WTC11 (cell line): ENCODE data around the gene FFAR3.

Experiments used
- ATF1 ChIP-seq: sonication (generic); formaldehyde crosslinking; IDR thresholded peaks from 2 replicates; pipeline ENCODE4 v1.8.1; 2023; ENCODE audit warnings: mild to moderate bottlenecking, moderate library complexity, missing genetic modification reagents
- ATF2 ChIP-seq: sonication (generic); formaldehyde crosslinking; IDR thresholded peaks from 2 replicates; pipeline ENCODE4 v1.8.1; 2022; ENCODE audit warnings: low read depth, missing genetic modification reagents, borderline replicate concordance
- CREB1 ChIP-seq: sonication (generic); formaldehyde crosslinking; IDR thresholded peaks from 2 replicates; pipeline ENCODE4 v1.8.0; 2023; ENCODE audit warnings: mild to moderate bottlenecking, missing genetic modification reagents
- FOXP1 ChIP-seq: sonication (generic); formaldehyde crosslinking; IDR thresholded peaks from 2 replicates; pipeline ENCODE4 v1.8.0; 2022; ENCODE audit warnings: missing genetic modification reagents, mild to moderate bottlenecking, moderate library complexity, borderline replicate concordance
- GABPB1 ChIP-seq: sonication (generic); formaldehyde crosslinking; IDR thresholded peaks from 2 replicates; pipeline ENCODE4 v1.8.1; 2023; ENCODE audit warnings: mild to moderate bottlenecking, missing genetic modification reagents
- NFYB ChIP-seq: sonication (generic); formaldehyde crosslinking; conservative IDR thresholded peaks from 2 replicates; pipeline ENCODE4 v1.8.0; 2022; ENCODE audit warnings: low read depth, missing genetic modification reagents
- TEAD4 ChIP-seq: sonication (generic); formaldehyde crosslinking; IDR thresholded peaks from 2 replicates; pipeline ENCODE4 v1.8.0; 2022; ENCODE audit warnings: mild to moderate bottlenecking, missing genetic modification reagents
- ZNF121 ChIP-seq: sonication (generic); formaldehyde crosslinking; IDR thresholded peaks from 2 replicates; pipeline ENCODE4 v1.8.0; 2023; ENCODE audit warnings: missing genetic modification reagents
- TF ChIP-seq, protein P1 (sequence below): fragments of 200-600 bp; IDR thresholded peaks from 2 replicates; pipeline ENCODE4 v1.8.0; 2022; ENCODE audit warnings: antibody characterized with exemption
- TF ChIP-seq, protein P2 (sequence below): sonication (generic); formaldehyde crosslinking; IDR thresholded peaks from 2 replicates; pipeline ENCODE4 v1.8.0; 2022; ENCODE audit warnings: missing genetic modification reagents

DNA sequence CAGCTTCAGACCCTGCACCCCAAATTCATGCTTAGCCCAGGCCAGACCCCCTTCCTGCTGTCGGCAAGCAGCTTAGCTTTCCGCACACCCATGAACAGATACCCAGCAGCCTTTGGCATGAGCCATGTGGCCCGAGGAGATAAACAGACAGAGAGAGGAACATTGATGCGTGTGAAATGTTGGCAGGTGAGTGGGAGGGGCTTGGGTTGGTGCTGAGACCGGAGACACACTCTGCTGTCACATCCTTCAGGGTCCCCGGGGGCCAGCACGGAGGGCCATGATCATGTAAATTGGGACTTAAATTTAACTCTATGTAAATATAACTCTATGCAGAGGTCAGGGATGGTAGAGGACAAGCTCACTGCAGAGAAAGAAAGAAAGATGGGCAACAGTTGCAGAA is 27.8 kb upstream of the FFAR3 start:
- TF ChIP-seq FOXP1, result no peak
- TF ChIP-seq, protein P1, sequence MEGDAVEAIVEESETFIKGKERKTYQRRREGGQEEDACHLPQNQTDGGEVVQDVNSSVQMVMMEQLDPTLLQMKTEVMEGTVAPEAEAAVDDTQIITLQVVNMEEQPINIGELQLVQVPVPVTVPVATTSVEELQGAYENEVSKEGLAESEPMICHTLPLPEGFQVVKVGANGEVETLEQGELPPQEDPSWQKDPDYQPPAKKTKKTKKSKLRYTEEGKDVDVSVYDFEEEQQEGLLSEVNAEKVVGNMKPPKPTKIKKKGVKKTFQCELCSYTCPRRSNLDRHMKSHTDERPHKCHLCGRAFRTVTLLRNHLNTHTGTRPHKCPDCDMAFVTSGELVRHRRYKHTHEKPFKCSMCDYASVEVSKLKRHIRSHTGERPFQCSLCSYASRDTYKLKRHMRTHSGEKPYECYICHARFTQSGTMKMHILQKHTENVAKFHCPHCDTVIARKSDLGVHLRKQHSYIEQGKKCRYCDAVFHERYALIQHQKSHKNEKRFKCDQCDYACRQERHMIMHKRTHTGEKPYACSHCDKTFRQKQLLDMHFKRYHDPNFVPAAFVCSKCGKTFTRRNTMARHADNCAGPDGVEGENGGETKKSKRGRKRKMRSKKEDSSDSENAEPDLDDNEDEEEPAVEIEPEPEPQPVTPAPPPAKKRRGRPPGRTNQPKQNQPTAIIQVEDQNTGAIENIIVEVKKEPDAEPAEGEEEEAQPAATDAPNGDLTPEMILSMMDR, result no peak
- no peak for TF ChIP-seq CREB1
- TF ChIP-seq, protein P2, sequence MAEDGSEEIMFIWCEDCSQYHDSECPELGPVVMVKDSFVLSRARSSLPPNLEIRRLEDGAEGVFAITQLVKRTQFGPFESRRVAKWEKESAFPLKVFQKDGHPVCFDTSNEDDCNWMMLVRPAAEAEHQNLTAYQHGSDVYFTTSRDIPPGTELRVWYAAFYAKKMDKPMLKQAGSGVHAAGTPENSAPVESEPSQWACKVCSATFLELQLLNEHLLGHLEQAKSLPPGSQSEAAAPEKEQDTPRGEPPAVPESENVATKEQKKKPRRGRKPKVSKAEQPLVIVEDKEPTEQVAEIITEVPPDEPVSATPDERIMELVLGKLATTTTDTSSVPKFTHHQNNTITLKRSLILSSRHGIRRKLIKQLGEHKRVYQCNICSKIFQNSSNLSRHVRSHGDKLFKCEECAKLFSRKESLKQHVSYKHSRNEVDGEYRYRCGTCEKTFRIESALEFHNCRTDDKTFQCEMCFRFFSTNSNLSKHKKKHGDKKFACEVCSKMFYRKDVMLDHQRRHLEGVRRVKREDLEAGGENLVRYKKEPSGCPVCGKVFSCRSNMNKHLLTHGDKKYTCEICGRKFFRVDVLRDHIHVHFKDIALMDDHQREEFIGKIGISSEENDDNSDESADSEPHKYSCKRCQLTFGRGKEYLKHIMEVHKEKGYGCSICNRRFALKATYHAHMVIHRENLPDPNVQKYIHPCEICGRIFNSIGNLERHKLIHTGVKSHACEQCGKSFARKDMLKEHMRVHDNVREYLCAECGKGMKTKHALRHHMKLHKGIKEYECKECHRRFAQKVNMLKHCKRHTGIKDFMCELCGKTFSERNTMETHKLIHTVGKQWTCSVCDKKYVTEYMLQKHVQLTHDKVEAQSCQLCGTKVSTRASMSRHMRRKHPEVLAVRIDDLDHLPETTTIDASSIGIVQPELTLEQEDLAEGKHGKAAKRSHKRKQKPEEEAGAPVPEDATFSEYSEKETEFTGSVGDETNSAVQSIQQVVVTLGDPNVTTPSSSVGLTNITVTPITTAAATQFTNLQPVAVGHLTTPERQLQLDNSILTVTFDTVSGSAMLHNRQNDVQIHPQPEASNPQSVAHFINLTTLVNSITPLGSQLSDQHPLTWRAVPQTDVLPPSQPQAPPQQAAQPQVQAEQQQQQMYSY (CRISPR knock-in tag), result no peak
- no peak for TF ChIP-seq ZNF121 (CRISPR knock-in tag)
- TF ChIP-seq GABPB1 (CRISPR knock-in tag), result no peak
- no peak for TF ChIP-seq NFYB (CRISPR knock-in tag)
- no peak for TF ChIP-seq TEAD4
- TF ChIP-seq ATF2, result no peak
- no peak for TF ChIP-seq ATF1 (CRISPR knock-in tag)
